ENCODE measurements around the gene SNAPC4.
A peak's percentile ranks its signal among the peaks of the same experiment; 100 is the strongest.

SNAPC4 gene

GRCh38 chr9:136364942-136365774 lies 34.8 kb downstream of the SNAPC4 start:
- Histone ChIP-seq H4K20me1 (peaks cover 10 to 92% (median 46%) of the 10 kb centered on the region in 11 experiments; a peak in 21 of 22 replicates), H3K27me3 (no peaks in the 10 kb centered on the region), H3K9me3 (replicated peaks in 1 of 11) (no peaks in the 10 kb centered on the region), H3K9ac (peak overlapping the region in 10 of 11 experiments; percentile 29 to 98 (median 52); a peak in 15 of 22 replicates), H3K27ac (peak overlapping the region; percentile 16 to 98 (median 59); a peak in 19 of 22 replicates), H3K36me3 (peaks cover 0 to 72% (median 27%) of the 10 kb centered on the region in 11 experiments; a peak in 19 of 22 replicates), H3K4me3 (no peak overlapping the region), H3K4me2 (peak overlapping the region; percentile 75 to 90 (median 86)), H3K4me1 (peaks cover 64 to 82% (median 67%) of the 10 kb centered on the region in 10 experiments)
- TF ChIP-seq Cebpa-rat (IDR thresholded peaks at IDR 0.05), result no peak

GRCh38 chr9:136363949-136364748 lies 35.8 kb downstream of the SNAPC4 start:
- Histone ChIP-seq H3K4me3 (peak overlapping the region in 8 of 10 experiments; percentile 25 to 99 (median 90); a peak in 9 of 20 replicates), H3K9ac (peak overlapping the region in 9 of 11 experiments; percentile 22 to 98 (median 96); a peak in 11 of 22 replicates), H3K36me3 (peaks cover 0 to 70% (median 25%) of the 10 kb centered on the region in 11 experiments; a peak in 19 of 22 replicates), H3K9me3 (replicated peaks in 1 of 11) (no peaks in the 10 kb centered on the region), H3K4me1 (peaks cover 58 to 82% (median 73%) of the 10 kb centered on the region in 10 experiments), H4K20me1 (peaks cover 10 to 92% (median 56%) of the 10 kb centered on the region in 11 experiments; a peak in 21 of 22 replicates), H3K27me3 (no peaks in the 10 kb centered on the region), H3K27ac (peak overlapping the region in 7 of 11 experiments; percentile 28 to 98 (median 97); a peak in 7 of 22 replicates), H3K4me2 (peak overlapping the region; percentile 75 to 90 (median 86))
- TF ChIP-seq Cebpa-rat (IDR thresholded peaks at IDR 0.05), result no peak

DNA sequence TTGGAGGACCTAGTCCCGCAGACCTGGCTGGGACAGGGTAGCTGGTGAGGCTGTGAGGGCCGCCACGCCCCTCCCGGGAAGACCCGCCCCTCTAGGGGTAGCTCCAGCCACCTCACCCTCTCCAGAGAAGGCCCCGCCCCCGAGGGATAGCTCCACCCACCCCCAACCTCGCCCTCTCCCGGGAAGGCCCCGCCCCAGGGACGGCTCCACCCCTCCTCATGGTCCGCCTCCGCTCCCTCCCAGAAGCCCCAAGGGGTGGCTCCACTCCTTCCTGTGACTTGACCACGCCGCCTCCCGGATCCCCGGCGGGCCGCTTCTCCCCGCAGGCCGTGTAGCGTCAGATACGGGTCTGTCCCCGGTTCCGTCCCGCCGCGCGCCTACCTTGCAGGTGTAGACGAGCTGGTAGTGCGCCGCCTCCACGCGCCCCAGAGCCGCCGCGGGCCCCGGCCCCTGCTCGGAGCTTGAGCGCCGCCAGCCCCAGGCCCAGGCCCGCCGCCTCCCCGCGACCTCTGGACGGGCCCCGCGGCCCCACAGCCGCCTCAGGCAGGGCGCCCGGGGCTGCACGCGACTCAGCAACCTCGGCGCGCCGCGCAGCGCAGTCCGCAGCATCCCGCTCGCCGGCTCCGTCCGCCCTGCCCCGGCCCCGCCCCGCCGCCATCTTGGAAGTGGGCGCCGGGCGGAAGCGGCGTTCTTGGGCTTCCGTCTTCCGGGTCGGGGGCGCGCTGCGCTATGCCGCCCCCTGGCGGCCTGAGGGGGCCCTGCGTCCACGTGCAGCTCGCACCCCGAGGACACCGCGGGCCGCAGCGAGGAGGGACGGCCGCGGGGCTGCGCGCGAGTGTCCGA lies 36.6 kb downstream of the SNAPC4 start, which contains the start of gene DNLZ:
TSS of gene DNLZ (minus strand) at position 639 of the 843 bp plus-strand sequence. CDS start at position 609, 30 bp downstream.
- no peaks in the 10 kb centered on the region for H3K9me3 ChIP-seq (replicated peaks in 1 of 11)
- peaks cover 3 to 70% (median 26%) of the 10 kb centered on the region in 11 experiments; a peak in 19 of 22 replicates for H3K36me3 ChIP-seq
- peak within 1 kb of the TSS; percentile 82 to 98 (median 97) for H3K27ac ChIP-seq
- peak within 1 kb of the TSS; percentile 75 to 90 (median 86) for H3K4me2 ChIP-seq
- no peaks in the 10 kb centered on the region for H3K27me3 ChIP-seq
- H3K4me1 ChIP-seq, result peaks cover 53 to 80% (median 65%) of the 10 kb centered on the region in 10 experiments
- no peak for TF ChIP-seq Cebpa-rat (IDR thresholded peaks at IDR 0.05)
- H3K4me3 ChIP-seq, result peak within 1 kb of the TSS; percentile 85 to 99 (median 94)
- H4K20me1 ChIP-seq, result peaks cover 10 to 92% (median 64%) of the 10 kb centered on the region in 11 experiments; a peak in 21 of 22 replicates
- H3K9ac ChIP-seq, result peak within 1 kb of the TSS; percentile 87 to 98 (median 96)

- peak overlapping the region; percentile 41 to 88 (median 66) for H3K4me2 ChIP-seq
- no peak for TF ChIP-seq Cebpa-rat (IDR thresholded peaks at IDR 0.05)
- peaks cover 45 to 71% (median 56%) of the 10 kb centered on the region in 10 experiments for H3K4me1 ChIP-seq
- H3K4me3 ChIP-seq, result peak overlapping the region in 2 of 10 experiments; percentile 86 to 99; a peak in 2 of 20 replicates
- H3K27me3 ChIP-seq, result no peaks in the 10 kb centered on the region
- peaks cover 10 to 92% (median 67%) of the 10 kb centered on the region in 11 experiments; a peak in 20 of 22 replicates for H4K20me1 ChIP-seq
- no peaks in the 10 kb centered on the region for H3K9me3 ChIP-seq (replicated peaks in 1 of 11)
- peak overlapping the region in 8 of 11 experiments; percentile 6 to 98 (median 73); a peak in 13 of 22 replicates for H3K9ac ChIP-seq
- 0 out of 22 replicates have a peak overlapping the region, but pooled peaks of 1 of the 11 experiments have one; percentile 16 for H3K27ac ChIP-seq
- H3K36me3 ChIP-seq, result peaks cover 7 to 70% (median 35%) of the 10 kb centered on the region in 11 experiments; a peak in 21 of 22 replicates
Measured at GRCh38 chr9:136362450-136362784, 37.6 kb downstream of the SNAPC4 start.

- Histone ChIP-seq H3K36me3 (peaks cover 8 to 70% (median 35%) of the 10 kb centered on the region in 11 experiments; a peak in 21 of 22 replicates), H3K9me3 (replicated peaks in 1 of 11) (no peaks in the 10 kb centered on the region), H3K9ac (peak overlapping the region in 9 of 11 experiments; percentile 1 to 98 (median 50); a peak in 15 of 22 replicates), H3K4me2 (peak overlapping the region in 10 of 11 experiments; percentile 41 to 88 (median 68); a peak in 15 of 22 replicates), H3K4me1 (peaks cover 43 to 66% (median 52%) of the 10 kb centered on the region in 10 experiments), H3K4me3 (no peak overlapping the region), H3K27me3 (no peaks in the 10 kb centered on the region), H3K27ac (peak overlapping the region in 2 of 11 experiments; percentile 16 to 22; a peak in 2 of 22 replicates), H4K20me1 (peaks cover 10 to 92% (median 69%) of the 10 kb centered on the region in 11 experiments; a peak in 20 of 22 replicates)
- no peak for TF ChIP-seq Cebpa-rat (IDR thresholded peaks at IDR 0.05)
Measured at GRCh38 chr9:136361754-136362449, 38.1 kb downstream of the SNAPC4 start.

DNA sequence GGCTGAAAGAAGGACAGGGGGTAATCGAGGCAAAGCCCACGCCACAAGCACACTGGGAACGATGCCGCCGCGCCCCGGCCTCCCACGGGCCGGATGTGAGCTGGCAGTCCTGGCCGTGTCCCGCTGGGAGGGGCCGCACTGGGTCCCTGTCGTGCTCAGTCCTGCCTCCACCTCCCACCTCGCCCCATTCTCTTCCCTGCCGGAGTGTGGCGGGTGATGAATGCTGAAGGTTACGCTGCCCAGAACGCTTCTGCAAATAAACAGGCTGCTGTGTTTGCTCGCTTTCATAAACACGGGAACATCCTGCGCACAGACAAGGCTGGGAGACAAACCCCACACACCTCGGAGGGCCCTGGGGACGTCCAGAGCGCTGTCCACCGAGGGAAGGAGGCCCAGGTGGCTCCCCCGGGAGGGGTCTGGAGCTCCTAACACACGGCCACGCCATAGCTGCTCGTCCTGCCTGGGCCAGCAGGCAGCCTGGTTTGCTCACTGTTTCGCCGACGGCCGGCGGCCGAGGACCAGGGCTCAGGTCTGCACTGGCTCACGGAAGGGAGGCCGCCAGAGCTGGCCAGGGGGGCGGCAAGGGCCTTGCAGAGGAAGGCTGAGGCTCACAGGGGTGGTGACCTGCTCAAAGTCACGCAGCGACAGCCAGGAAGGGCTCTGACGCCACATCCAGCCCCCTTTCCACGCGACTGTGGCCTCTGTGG lies 38.8 kb downstream of the SNAPC4 start:
- H3K36me3 ChIP-seq, result peaks cover 8 to 70% (median 39%) of the 10 kb centered on the region in 11 experiments; a peak in 20 of 22 replicates
- peak overlapping the region in 7 of 11 experiments; percentile 6 to 98 (median 96); a peak in 7 of 22 replicates for H3K9ac ChIP-seq
- H3K4me2 ChIP-seq, result no peak overlapping the region
- no peaks in the 10 kb centered on the region for H3K9me3 ChIP-seq (replicated peaks in 1 of 11)
- H4K20me1 ChIP-seq, result peaks cover 10 to 92% (median 75%) of the 10 kb centered on the region in 11 experiments; a peak in 20 of 22 replicates
- peaks cover 36 to 59% (median 45%) of the 10 kb centered on the region in 10 experiments for H3K4me1 ChIP-seq
- peak overlapping the region in 2 of 11 experiments; percentile 16 to 22; a peak in 1 of 22 replicates for H3K27ac ChIP-seq
- no peaks in the 10 kb centered on the region for H3K27me3 ChIP-seq
- no peak overlapping the region for H3K4me3 ChIP-seq
- TF ChIP-seq Cebpa-rat (IDR thresholded peaks at IDR 0.05), result no peak
